GM12878 (cell line): ENCODE data around the gene MRPL27. TPM values are rescaled to one million over a fixed set of nuclear protein-coding genes. Genes with fewer than 3 reads are reported as not detected.

Experiments
- ASH2L ChIP-seq: fragments of 300-600, 200-600 bp; sonication (generic); IDR thresholded peaks from 2 replicates; pipeline ENCODE4 v1.6.1; 2017; ENCODE audit warnings: low read depth, mild to moderate bottlenecking, borderline replicate concordance
- BHLHE40 ChIP-seq, 2 experiments: fragments of 450-650 bp in 1 of 2; IDR thresholded peaks; 2 replicates each; pipeline ENCODE4 v1.6.1; 2011 to 2017; ENCODE audit warnings: low read depth in 2 of 2, borderline replicate concordance in 1 of 2, improper control_type of control experiment in 1 of 2, low read length in 1 of 2, mild to moderate bottlenecking in 1 of 2
- EED ChIP-seq: sonication (generic); IDR thresholded peaks from 2 replicates; pipeline ENCODE4 v1.6.1; 2016; ENCODE audit warnings: antibody characterized with exemption, low read depth
- ESRRA ChIP-seq: IDR thresholded peaks from 2 replicates; pipeline ENCODE4 v1.6.1; 2012; ENCODE audit warnings: mild to moderate bottlenecking, low read length, improper control_type of control experiment
- GABPA ChIP-seq: IDR thresholded peaks from 2 replicates; pipeline ENCODE4 v1.6.1; 2014; ENCODE audit warnings: antibody characterized with exemption, low read depth, mild to moderate bottlenecking, inconsistent platforms
- HDGF ChIP-seq: fragments of 450-650 bp; IDR thresholded peaks from 2 replicates; pipeline ENCODE4 v1.6.1; 2016; ENCODE audit warnings: antibody characterized with exemption
- JUND ChIP-seq: IDR thresholded peaks from 2 replicates; pipeline ENCODE4 v1.6.1; 2012; ENCODE audit warnings: low read depth, mild to moderate bottlenecking, low read length, improper control_type of control experiment, moderate library complexity
- MTA3 ChIP-seq: IDR thresholded peaks from 2 replicates; pipeline ENCODE4 v1.6.1; 2012; ENCODE audit warnings: low read length, inconsistent platforms, borderline replicate concordance
- MYC ChIP-seq: IDR thresholded peaks from 2 replicates; pipeline ENCODE4 v1.6.1; 2011; ENCODE audit warnings: mild to moderate bottlenecking, low read length, moderate library complexity, inconsistent platforms; ENCODE audit not compliant: insufficient read depth, insufficient replicate concordance, insufficient read length, severe bottlenecking
- NKRF ChIP-seq: fragments of 450-650 bp; conservative IDR thresholded peaks from 2 replicates; pipeline ENCODE4 v1.6.1; 2017; ENCODE audit warnings: mild to moderate bottlenecking, moderate library complexity
- PRDM15 ChIP-seq: fragments of 450-650 bp; formaldehyde crosslinking; IDR thresholded peaks from 2 replicates; pipeline ENCODE4 v1.4.0; 2020; ENCODE audit warnings: mild to moderate bottlenecking, moderate library complexity
- SMARCA5 ChIP-seq: fragments of 450-650 bp; IDR thresholded peaks from 2 replicates; pipeline ENCODE4 v1.6.1; 2017; ENCODE audit warnings: mild to moderate bottlenecking
- TCF12 ChIP-seq: IDR thresholded peaks from 2 replicates; pipeline ENCODE4 v1.6.1; 2011; ENCODE audit warnings: low read depth, mild to moderate bottlenecking, low read length
- ZNF24 ChIP-seq: fragments of 450-650 bp; IDR thresholded peaks from 2 replicates; pipeline ENCODE4 v1.6.1; 2017; ENCODE audit warnings: antibody characterized with exemption, mild to moderate bottlenecking
- polyA plus RNA-seq, 11 experiments: library from polyadenylated mRNA; depleted of rRNA in 4 of 11; unstranded in 6 of 11; stranded (reverse) in 5 of 11; fragments of >200 nt; fragmentation: Nextera tagmentation in 4 of 11; fragmentation: Illumina TruSeq in 1 of 11; extraction: Ambion mirVana in 4 of 11; extraction: Trizol in 1 of 11; gene quantifications; 1 replicate in 1 of 11; 2 replicates in 10 of 11; pipeline versions ENCODE4 v1.2.1 to v1.2.3, GENCODE V29; 2011 to 2016; ENCODE audit warnings: inconsistent platforms in 2 of 11, missing spikeins in 2 of 11, low read depth in 1 of 11
- total RNA-seq, 4 experiments: library from RNA; depleted of rRNA in 3 of 4; stranded (reverse); fragments of >200 nt in 3 of 4; fragmentation: Illumina TruSeq in 1 of 4; extraction: Trizol in 1 of 4; gene quantifications; 2 replicates each; pipeline versions ENCODE4 v1.2.1 to v1.2.3, GENCODE V29; 2013 to 2021

Gene MRPL27
- total and polyA plus RNA-seq, 10 of the 15 experiments (the other 5 are each of a cell fraction or from before 2014, with no cell fraction given), result 83.0 to 390 (median 131) TPM

- no peak for TF ChIP-seq PRDM15 (CRISPR knock-in tag)
- no peak for TF ChIP-seq MYC
- TF ChIP-seq ESRRA, result no peak
- TF ChIP-seq EED, result no peak
- no peak for TF ChIP-seq NKRF
- no peak for TF ChIP-seq JUND
- TF ChIP-seq BHLHE40 (IDR thresholded peaks at IDR 0.05; ENCODE audit: borderline replicate concordance in 1 of 2, low read depth in 2 of 2, low read length in 1 of 2), result no peak
- TF ChIP-seq SMARCA5, result no peak
- TF ChIP-seq HDGF, result no peak
- no peak for TF ChIP-seq TCF12
- no peak for TF ChIP-seq ZNF24
- no peak for TF ChIP-seq MTA3
- TF ChIP-seq GABPA, result no peak
- TF ChIP-seq ASH2L, result no peak
Observed at GRCh38 chr17:50365165-50365564, 7.8 kb downstream of the MRPL27 start (continued).
